IPS-NIHi7 (cell line): ENCODE results near the gene MATCAP1.

Experiments
- DNase-seq: peaks from one replicate; pipeline ENCODE4 v3.0.0; 2012; ENCODE audit warnings: mixed read lengths; ENCODE audit errors: extremely low spot score

Gene MATCAP1

GRCh38 chr16:67156143-67156844, 27.5 kb downstream of the MATCAP1 start:
- no peak for DNase-seq

- peak; percentile 90 for DNase-seq
Measured at GRCh38 chr16:67155295-67156142, 28.2 kb downstream of the MATCAP1 start.

- DNase-seq: no peak
Measured at GRCh38 chr16:67154578-67155294, 29.0 kb downstream of the MATCAP1 start.

- DNase-seq: no peak
Measured at GRCh38 chr16:67151431-67152097, 32.2 kb downstream of the MATCAP1 start.

GRCh38 chr16:67150833-67151396, 32.8 kb downstream of the MATCAP1 start, which contains the start of gene B3GNT9:
B3GNT9 (minus strand) TSS chr16:67150998; CDS start chr16:67150485, 513 bp downstream.
- DNase-seq: peak; percentile 77

GRCh38 chr16:67150047-67150832, 33.5 kb downstream of the MATCAP1 start:
- DNase-seq: peak; percentile 90

- DNase-seq: peak; percentile 90
Measured at GRCh38 chr16:67149276-67150046, 34.3 kb downstream of the MATCAP1 start.

GRCh38 chr16:67148656-67149275, 35.0 kb downstream of the MATCAP1 start:
- DNase-seq: no peak

- DNase-seq: no peak
Measured at GRCh38 chr16:67148221-67148620, 35.5 kb downstream of the MATCAP1 start.

- DNase-seq: no peak
Measured at GRCh38 chr16:67147437-67148140, 36.2 kb downstream of the MATCAP1 start.

GRCh38 chr16:67146523-67147357, 37.0 kb downstream of the MATCAP1 start:
- DNase-seq: no peak

- DNase-seq: no peak
Measured at GRCh38 chr16:67145746-67146145, 38.0 kb downstream of the MATCAP1 start.

- DNase-seq: no peak
Measured at GRCh38 chr16:67144943-67145342, 38.8 kb downstream of the MATCAP1 start.

- no peak for DNase-seq
Measured at GRCh38 chr16:67142342-67142741, 41.4 kb downstream of the MATCAP1 start.

- DNase-seq: no peak
Measured at GRCh38 chr16:67141391-67141790, 42.4 kb downstream of the MATCAP1 start.

- DNase-seq: no peak
Measured at GRCh38 chr16:67137605-67138004, 46.2 kb downstream of the MATCAP1 start.

GRCh38 chr16:67129422-67129821, 54.3 kb downstream of the MATCAP1 start:
- no peak for DNase-seq

GRCh38 chr16:67128887-67129286, 54.9 kb downstream of the MATCAP1 start:
- DNase-seq: no peak
